T-helper 2 cell treated with Interferon-gamma antibody and Interleukin-4, amounts not matched to agents 5 μg/mL and 100 μg/mL, for 36 hours (primary cell): ENCODE measurements around the gene PHF21A.

Experiments used
- DNase-seq: peaks from one replicate; pipeline ENCODE4 v3.0.0; 2021; ENCODE audit warnings: low spot score
- H3K27ac Mint-ChIP-seq: one replicate; pipeline ENCODE4 v1.8.0; 2021; ENCODE audit warnings: mild to moderate bottlenecking, mixed read lengths
- H3K27me3 Mint-ChIP-seq: one replicate; pipeline ENCODE4 v1.8.0; 2021; ENCODE audit warnings: low read depth, mixed read lengths
- H3K36me3 Mint-ChIP-seq: one replicate; pipeline ENCODE4 v1.8.0; 2021; ENCODE audit warnings: low read depth, mixed read lengths
- H3K4me1 Mint-ChIP-seq: one replicate; pipeline ENCODE4 v1.8.0; 2021; ENCODE audit warnings: low read depth, mixed read lengths
- H3K4me3 Mint-ChIP-seq: one replicate; pipeline ENCODE4 v1.8.0; 2022; ENCODE audit warnings: mild to moderate bottlenecking, moderate library complexity, mixed read lengths
- H3K9me3 Mint-ChIP-seq: one replicate; pipeline ENCODE4 v1.8.0; 2021; ENCODE audit warnings: mixed read lengths

The PHF21A gene

GRCh38 chr11:46075928-46076327 is 45.3 kb downstream of the PHF21A start:
- peaks cover 8% of the 10 kb centered on the region for H3K4me1 Mint-ChIP-seq
- no peak overlapping the region for H3K4me3 Mint-ChIP-seq
- DNase-seq = no peak
- H3K9me3 Mint-ChIP-seq = no peaks in the 10 kb centered on the region
- H3K36me3 Mint-ChIP-seq = peaks cover 16% of the 10 kb centered on the region
- H3K27me3 Mint-ChIP-seq = no peaks in the 10 kb centered on the region
- no peak overlapping the region for H3K27ac Mint-ChIP-seq

- Mint-ChIP-seq H3K4me3 (no peak overlapping the region), H3K4me1 (peaks cover 8% of the 10 kb centered on the region), H3K36me3 (peaks cover 20% of the 10 kb centered on the region), H3K27ac (no peak overlapping the region), H3K9me3 (no peaks in the 10 kb centered on the region), H3K27me3 (no peaks in the 10 kb centered on the region)
- DNase-seq = no peak
These were observed 46.1 kb downstream of the PHF21A start for GRCh38 chr11:46075168-46075567.

GRCh38 chr11:46073632-46074031 is 47.6 kb downstream of the PHF21A start:
- no peak for DNase-seq
- no peak overlapping the region for H3K4me3 Mint-ChIP-seq
- no peaks in the 10 kb centered on the region for H3K9me3 Mint-ChIP-seq
- H3K27me3 Mint-ChIP-seq = no peaks in the 10 kb centered on the region
- peaks cover 18% of the 10 kb centered on the region for H3K36me3 Mint-ChIP-seq
- peaks cover 6% of the 10 kb centered on the region for H3K4me1 Mint-ChIP-seq
- H3K27ac Mint-ChIP-seq = no peak overlapping the region

- H3K4me3 Mint-ChIP-seq = no peak overlapping the region
- no peaks in the 10 kb centered on the region for H3K9me3 Mint-ChIP-seq
- H3K27me3 Mint-ChIP-seq = no peaks in the 10 kb centered on the region
- peaks cover 6% of the 10 kb centered on the region for H3K4me1 Mint-ChIP-seq
- H3K27ac Mint-ChIP-seq = no peak overlapping the region
- no peak for DNase-seq
- H3K36me3 Mint-ChIP-seq = peaks cover 19% of the 10 kb centered on the region
These were observed 48.9 kb downstream of the PHF21A start for GRCh38 chr11:46072172-46072964.

- no peaks in the 10 kb centered on the region for H3K9me3 Mint-ChIP-seq
These were observed 50.2 kb downstream of the PHF21A start for GRCh38 chr11:46071091-46071490.

GRCh38 chr11:46069595-46069994 is 51.7 kb downstream of the PHF21A start:
- no peaks in the 10 kb centered on the region for H3K27me3 Mint-ChIP-seq
- no peak overlapping the region for H3K4me3 Mint-ChIP-seq
- H3K4me1 Mint-ChIP-seq = peaks cover 6% of the 10 kb centered on the region
- no peak for DNase-seq
- H3K27ac Mint-ChIP-seq = no peak overlapping the region
- peaks cover 20% of the 10 kb centered on the region for H3K36me3 Mint-ChIP-seq
- no peaks in the 10 kb centered on the region for H3K9me3 Mint-ChIP-seq

More at GRCh38 chr11:46071091-46071490, 50.2 kb downstream of the PHF21A start:
- DNase-seq = no peak
- no peak overlapping the region for H3K4me3 Mint-ChIP-seq
- H3K4me1 Mint-ChIP-seq = peaks cover 6% of the 10 kb centered on the region
- H3K27ac Mint-ChIP-seq = no peak overlapping the region
- H3K27me3 Mint-ChIP-seq = no peaks in the 10 kb centered on the region
- H3K36me3 Mint-ChIP-seq = peaks cover 19% of the 10 kb centered on the region

GRCh38 chr11:46066335-46066734 is 54.9 kb downstream of the PHF21A start:
- H3K9me3 Mint-ChIP-seq = no peaks in the 10 kb centered on the region
- H3K27ac Mint-ChIP-seq = no peak overlapping the region
- H3K36me3 Mint-ChIP-seq = peaks cover 14% of the 10 kb centered on the region
- H3K4me3 Mint-ChIP-seq = no peak overlapping the region
- H3K27me3 Mint-ChIP-seq = no peaks in the 10 kb centered on the region
- DNase-seq = no peak
- H3K4me1 Mint-ChIP-seq = peaks cover 2% of the 10 kb centered on the region

- H3K36me3 Mint-ChIP-seq = peaks cover 14% of the 10 kb centered on the region
These were observed 55.6 kb downstream of the PHF21A start for GRCh38 chr11:46065681-46066080.

GRCh38 chr11:46064221-46064620 is 57.0 kb downstream of the PHF21A start:
- Mint-ChIP-seq H3K36me3 (peaks cover 12% of the 10 kb centered on the region), H3K27ac (no peak overlapping the region), H3K9me3 (no peaks in the 10 kb centered on the region), H3K27me3 (no peaks in the 10 kb centered on the region), H3K4me3 (no peak overlapping the region), H3K4me1 (peaks cover 2% of the 10 kb centered on the region)
- DNase-seq = no peak

More at GRCh38 chr11:46065681-46066080, 55.6 kb downstream of the PHF21A start:
- Mint-ChIP-seq H3K4me3 (no peak overlapping the region), H3K27me3 (no peaks in the 10 kb centered on the region), H3K9me3 (no peaks in the 10 kb centered on the region), H3K4me1 (peaks cover 2% of the 10 kb centered on the region), H3K27ac (no peak overlapping the region)
- no peak for DNase-seq

GRCh38 chr11:46063138-46063537 is 58.1 kb downstream of the PHF21A start:
- Mint-ChIP-seq H3K36me3 (peaks cover 10% of the 10 kb centered on the region), H3K4me1 (peaks cover 3% of the 10 kb centered on the region), H3K4me3 (no peak overlapping the region), H3K9me3 (no peaks in the 10 kb centered on the region), H3K27me3 (no peaks in the 10 kb centered on the region), H3K27ac (no peak overlapping the region)
- no peak for DNase-seq

GRCh38 chr11:46060013-46060412 is 61.2 kb downstream of the PHF21A start:
- H3K4me3 Mint-ChIP-seq = no peak overlapping the region

GRCh38 chr11:46057489-46057888 is 63.8 kb downstream of the PHF21A start:
- H3K27me3 Mint-ChIP-seq = no peaks in the 10 kb centered on the region
- H3K4me1 Mint-ChIP-seq = peaks cover 7% of the 10 kb centered on the region
- H3K27ac Mint-ChIP-seq = no peak overlapping the region
- no peaks in the 10 kb centered on the region for H3K9me3 Mint-ChIP-seq
- no peak overlapping the region for H3K4me3 Mint-ChIP-seq
- H3K36me3 Mint-ChIP-seq = peaks cover 10% of the 10 kb centered on the region
- no peak for DNase-seq

More at GRCh38 chr11:46060013-46060412, 61.2 kb downstream of the PHF21A start:
- no peak for DNase-seq
- Mint-ChIP-seq H3K27me3 (no peaks in the 10 kb centered on the region), H3K4me1 (peaks cover 6% of the 10 kb centered on the region), H3K27ac (no peak overlapping the region), H3K9me3 (no peaks in the 10 kb centered on the region), H3K36me3 (peaks cover 9% of the 10 kb centered on the region)

GRCh38 chr11:46055371-46055770 is 65.9 kb downstream of the PHF21A start:
- Mint-ChIP-seq H3K4me1 (peaks cover 7% of the 10 kb centered on the region), H3K27me3 (no peaks in the 10 kb centered on the region)

GRCh38 chr11:46051102-46051501 is 70.2 kb downstream of the PHF21A start:
- H3K27ac Mint-ChIP-seq = no peak overlapping the region
- H3K27me3 Mint-ChIP-seq = no peaks in the 10 kb centered on the region
- H3K4me1 Mint-ChIP-seq = peaks cover 8% of the 10 kb centered on the region
- H3K9me3 Mint-ChIP-seq = no peaks in the 10 kb centered on the region
- H3K36me3 Mint-ChIP-seq = peaks cover 11% of the 10 kb centered on the region
- DNase-seq = no peak
- no peak overlapping the region for H3K4me3 Mint-ChIP-seq

More at GRCh38 chr11:46055371-46055770, 65.9 kb downstream of the PHF21A start:
- Mint-ChIP-seq H3K27ac (no peak overlapping the region), H3K4me3 (no peak overlapping the region), H3K36me3 (peaks cover 6% of the 10 kb centered on the region), H3K9me3 (no peaks in the 10 kb centered on the region)
- DNase-seq = no peak

GRCh38 chr11:46050662-46051061 is 70.6 kb downstream of the PHF21A start:
- H3K4me1 Mint-ChIP-seq = peaks cover 8% of the 10 kb centered on the region
- H3K9me3 Mint-ChIP-seq = no peaks in the 10 kb centered on the region
- no peak overlapping the region for H3K4me3 Mint-ChIP-seq
- H3K27me3 Mint-ChIP-seq = no peaks in the 10 kb centered on the region
- DNase-seq = no peak
- peaks cover 11% of the 10 kb centered on the region for H3K36me3 Mint-ChIP-seq
- no peak overlapping the region for H3K27ac Mint-ChIP-seq
